BJ (cell line): Measurements from ENCODE around the gene XDH. TPM values are rescaled to one million over a fixed set of nuclear protein-coding genes. Genes with fewer than 3 reads are reported as not detected.

ENCODE experiments used
- CTCF ChIA-PET: fragments of 350-600 bp; formaldehyde crosslinking; extraction: SDS; loops from one replicate; lab custom pipeline; 2021; ENCODE audit warnings: antibody characterized with exemption, inconsistent platforms; lab: Yijun Ruan, JAX
- POLR2A ChIA-PET: fragments of 300-600 bp; sonication (Branson Sonifier 250); formaldehyde crosslinking; extraction: SDS; loops from one replicate; lab custom pipeline; 2021; ENCODE audit warnings: antibody characterized with exemption; lab: Charles Lee
- DNase-seq: peaks from one replicate; pipeline ENCODE4 v3.0.0-alpha.2; 2011; ENCODE audit warnings: low read depth
- H3K27me3 ChIP-seq: 2 replicates; pipeline ENCODE4 v1.6.0; 2011; ENCODE audit warnings: low read length; ENCODE audit not compliant: control insufficient read depth, insufficient read depth
- H3K36me3 ChIP-seq: 2 replicates; pipeline ENCODE4 v1.5.1; 2011; ENCODE audit warnings: low read length; ENCODE audit not compliant: control insufficient read depth, insufficient read depth
- H3K4me3 ChIP-seq: 2 replicates; pipeline ENCODE4 v1.5.1; 2011; ENCODE audit warnings: low read depth, mild to moderate bottlenecking, control low read depth, low read length
- polyA plus RNA-seq: library from polyadenylated mRNA; depleted of rRNA; stranded (reverse); fragments of >200 nt; gene quantifications from 2 replicates; pipeline ENCODE4 v1.2.3, GENCODE V29; 2011
- TF ChIP-seq, protein P1 (sequence below): IDR thresholded peaks from 2 replicates; pipeline ENCODE4 v1.5.1; 2011; ENCODE audit warnings: low read depth, mild to moderate bottlenecking, control low read depth, inconsistent platforms, low read length, moderate library complexity; ENCODE audit not compliant: insufficient read depth

XDH gene
- polyA plus RNA-seq, 1 experiment, result 0.69 TPM

DNA sequence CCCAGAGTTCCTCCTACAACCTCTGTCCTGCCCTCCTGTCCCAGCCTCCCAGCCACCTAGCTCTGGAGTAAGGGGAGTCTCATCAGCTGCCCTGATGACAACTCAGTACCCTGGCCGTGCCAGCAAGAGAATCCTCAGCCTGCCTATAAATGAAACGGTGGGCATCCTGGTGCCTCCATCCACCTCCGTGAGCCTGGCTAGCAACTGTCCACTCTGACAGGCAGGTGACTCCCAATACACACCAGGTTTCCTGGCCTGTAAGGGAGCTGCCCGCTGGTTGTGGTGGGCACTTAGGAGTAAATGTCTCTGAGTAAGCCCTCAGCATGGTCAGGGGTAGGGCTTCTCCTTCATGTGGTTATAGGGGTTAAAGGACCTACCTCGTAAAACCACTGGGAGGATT is 81.5 kb downstream of the XDH start:
- Histone ChIP-seq H3K36me3 (no peaks in the 10 kb centered on the region), H3K27me3 (no peaks in the 10 kb centered on the region), H3K4me3 (no peak overlapping the region)
- POLR2A ChIA-PET, result no interaction called here
- DNase-seq, result no peak
- TF ChIP-seq, protein P1, sequence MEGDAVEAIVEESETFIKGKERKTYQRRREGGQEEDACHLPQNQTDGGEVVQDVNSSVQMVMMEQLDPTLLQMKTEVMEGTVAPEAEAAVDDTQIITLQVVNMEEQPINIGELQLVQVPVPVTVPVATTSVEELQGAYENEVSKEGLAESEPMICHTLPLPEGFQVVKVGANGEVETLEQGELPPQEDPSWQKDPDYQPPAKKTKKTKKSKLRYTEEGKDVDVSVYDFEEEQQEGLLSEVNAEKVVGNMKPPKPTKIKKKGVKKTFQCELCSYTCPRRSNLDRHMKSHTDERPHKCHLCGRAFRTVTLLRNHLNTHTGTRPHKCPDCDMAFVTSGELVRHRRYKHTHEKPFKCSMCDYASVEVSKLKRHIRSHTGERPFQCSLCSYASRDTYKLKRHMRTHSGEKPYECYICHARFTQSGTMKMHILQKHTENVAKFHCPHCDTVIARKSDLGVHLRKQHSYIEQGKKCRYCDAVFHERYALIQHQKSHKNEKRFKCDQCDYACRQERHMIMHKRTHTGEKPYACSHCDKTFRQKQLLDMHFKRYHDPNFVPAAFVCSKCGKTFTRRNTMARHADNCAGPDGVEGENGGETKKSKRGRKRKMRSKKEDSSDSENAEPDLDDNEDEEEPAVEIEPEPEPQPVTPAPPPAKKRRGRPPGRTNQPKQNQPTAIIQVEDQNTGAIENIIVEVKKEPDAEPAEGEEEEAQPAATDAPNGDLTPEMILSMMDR, result no peak
- CTCF ChIA-PET, result interaction anchor here (0.6 to 7.8 kb wide), 51 partner anchors 8 to 707 kb away, joined by 3 to 104 read pairs (median 4); partner anchors contain the start of genes DPY30, EHD3 and GALNT14

DNA sequence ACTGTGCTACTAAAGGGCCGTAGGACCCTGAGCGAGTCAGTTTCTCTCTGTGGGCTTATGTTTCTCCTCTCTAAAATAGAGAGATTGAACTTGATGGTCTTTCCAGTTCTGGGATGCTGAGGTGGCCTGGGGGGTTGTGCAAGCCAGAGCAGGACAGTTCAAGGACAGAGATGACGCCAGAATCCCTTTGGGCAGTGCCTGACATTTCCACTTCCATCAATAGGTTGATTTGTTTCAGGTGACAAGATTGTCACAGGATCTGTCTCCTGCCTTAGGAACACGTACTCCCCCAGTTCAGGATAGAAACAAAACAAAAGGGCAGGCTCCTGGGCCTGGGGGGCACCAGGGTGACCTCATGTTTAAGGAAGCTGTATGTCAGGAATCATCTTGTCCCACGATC is 82.0 kb downstream of the XDH start:
- TF ChIP-seq, protein P1, result no peak
- Histone ChIP-seq H3K4me3 (no peak overlapping the region), H3K36me3 (no peaks in the 10 kb centered on the region), H3K27me3 (no peaks in the 10 kb centered on the region)
- no peak for DNase-seq
- CTCF ChIA-PET, result interaction anchor here (0.6 to 7.8 kb wide), 26 partner anchors 10 to 707 kb away, joined by 3 to 104 read pairs (median 4); partner anchors contain the start of genes DPY30, EHD3 and GALNT14
- POLR2A ChIA-PET, result no interaction called here

DNA sequence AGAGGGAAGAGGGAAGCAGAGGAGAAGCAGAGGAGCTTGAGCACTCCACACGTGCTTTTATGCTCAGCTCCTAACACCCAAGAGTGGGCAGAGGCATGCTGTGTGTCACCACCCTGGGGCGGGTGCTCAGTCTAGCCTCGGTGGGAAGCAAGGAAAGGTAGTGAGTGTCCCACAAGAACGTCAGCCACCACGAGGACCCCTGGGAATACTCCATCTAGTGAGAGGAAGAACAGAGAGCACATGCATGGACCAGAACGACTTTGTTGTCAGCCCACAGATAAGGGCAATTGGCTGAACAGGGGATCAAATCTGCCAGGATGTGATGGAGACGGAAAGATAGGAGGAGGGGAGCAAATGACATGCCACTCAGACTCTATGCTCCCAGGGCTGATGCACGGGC is 83.4 kb downstream of the XDH start:
- DNase-seq, result no peak
- H3K27me3 ChIP-seq, result no peaks in the 10 kb centered on the region
- TF ChIP-seq, protein P1, result no peak
- CTCF ChIA-PET, result interaction anchor here (0.9 to 7.8 kb wide), 5 partner anchors 10 to 619 kb away, joined by 3 to 104 read pairs (median 14); partner anchors contain the start of gene EHD3
- no peaks in the 10 kb centered on the region for H3K36me3 ChIP-seq
- H3K4me3 ChIP-seq, result no peak overlapping the region
- POLR2A ChIA-PET, result no interaction called here

DNA sequence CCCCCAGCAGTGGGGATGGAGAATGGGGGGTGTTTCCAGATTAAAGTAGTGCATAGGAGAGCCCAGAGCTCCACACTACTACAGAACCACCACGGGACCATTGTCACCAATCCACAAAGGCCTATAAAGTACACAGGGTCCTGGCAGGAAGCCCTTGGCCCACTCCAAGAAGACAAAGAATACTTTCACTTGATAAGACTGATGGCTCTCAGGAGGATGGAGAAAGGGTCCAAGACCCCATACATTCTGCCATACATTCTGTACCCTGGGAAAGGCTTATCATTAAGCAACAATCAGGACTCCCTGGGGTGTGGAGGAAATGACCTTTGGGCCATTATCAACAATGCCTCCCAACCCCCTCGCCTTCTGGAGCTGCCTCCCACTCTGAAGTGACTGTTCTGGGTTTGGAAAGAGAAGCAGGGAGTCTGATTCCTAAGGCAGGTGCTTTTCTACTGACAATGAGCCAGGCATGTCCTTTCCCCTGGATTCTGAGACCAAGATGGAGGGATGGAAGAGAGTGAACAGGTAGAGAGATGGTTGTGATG is 85.4 kb downstream of the XDH start:
- ChIA-PET POLR2A (no interaction called here), CTCF (interaction anchor here (1.2 to 7.8 kb wide), 5 partner anchors 11 to 617 kb away, joined by 3 to 104 read pairs (median 8); partner anchors contain the start of gene EHD3)
- Histone ChIP-seq H3K27me3 (no peaks in the 10 kb centered on the region), H3K4me3 (no peak overlapping the region), H3K36me3 (no peaks in the 10 kb centered on the region)
- TF ChIP-seq, protein P1, result no peak
- DNase-seq, result no peak

DNA sequence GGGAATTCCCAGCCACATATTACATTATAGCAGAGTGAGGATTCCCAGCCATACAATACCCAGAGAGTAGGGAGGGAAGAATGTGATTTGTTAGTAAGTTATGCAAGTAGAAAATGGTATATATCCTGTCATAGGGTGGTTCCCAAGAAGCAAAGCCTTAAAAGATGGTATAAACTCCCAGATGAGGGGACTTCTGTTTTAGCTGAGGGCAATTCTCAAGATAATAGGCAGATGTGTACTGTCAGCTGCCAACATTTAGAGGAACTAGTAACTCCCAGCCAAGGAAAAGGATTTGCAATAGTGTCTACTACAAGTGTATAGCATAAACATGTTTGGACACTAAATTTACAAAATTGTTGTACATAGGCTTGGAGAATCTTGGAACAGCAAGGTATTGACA is 86.5 kb downstream of the XDH start:
- TF ChIP-seq, protein P1, result no peak
- ChIA-PET POLR2A (no interaction called here), CTCF (interaction anchor here (1.3 kb wide), 1 partner anchor 10 kb away, joined by 5 read pairs; no protein-coding TSS in a partner anchor)
- Histone ChIP-seq H3K36me3 (no peaks in the 10 kb centered on the region), H3K4me3 (no peak overlapping the region), H3K27me3 (no peaks in the 10 kb centered on the region)
- DNase-seq, result no peak
